Stimulated activated CD8-positive, alpha-beta memory T cell treated with anti-CD3 and anti-CD28 coated beads, Interleukin-4, amount 100 ng/mL, for 4 hours (primary cell): ENCODE measurements around the gene FIGNL2.
A peak's percentile ranks its signal among the peaks of the same experiment; 100 is the strongest.
"Not testable (repeated sequence)": the region's sequence is repeated elsewhere in the genome, so short reads cannot be mapped to it uniquely, and the experiment has no call there.

Experiments used
- DNase-seq, 2 donors: peaks; one replicate each; pipeline ENCODE4 v3.0.0-alpha.2; 2020; ENCODE audit warnings: low read depth in 2 of 2, low spot score in 1 of 2

The FIGNL2 gene

DNA sequence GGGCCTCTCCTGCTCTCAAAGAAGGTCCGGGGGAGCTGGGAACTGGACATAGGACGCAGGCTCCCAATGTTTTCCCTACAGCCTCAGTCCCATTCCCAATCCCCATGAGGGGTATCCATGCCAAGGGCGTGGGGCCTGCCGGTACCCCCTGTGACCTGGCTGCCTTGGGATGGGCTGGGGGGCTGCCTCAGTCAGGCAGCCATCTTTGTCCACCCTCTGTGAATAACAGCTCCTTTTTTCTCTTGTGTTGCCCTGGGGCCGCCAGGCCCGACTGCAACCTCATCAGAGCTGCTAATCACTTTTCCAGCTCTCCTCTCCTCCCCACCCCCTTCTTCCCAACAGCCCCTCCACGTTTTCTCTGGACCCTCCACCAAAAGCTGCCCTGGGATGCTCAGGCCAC, 11.2 kb downstream of the FIGNL2 start:
- DNase-seq, result no peak

DNA sequence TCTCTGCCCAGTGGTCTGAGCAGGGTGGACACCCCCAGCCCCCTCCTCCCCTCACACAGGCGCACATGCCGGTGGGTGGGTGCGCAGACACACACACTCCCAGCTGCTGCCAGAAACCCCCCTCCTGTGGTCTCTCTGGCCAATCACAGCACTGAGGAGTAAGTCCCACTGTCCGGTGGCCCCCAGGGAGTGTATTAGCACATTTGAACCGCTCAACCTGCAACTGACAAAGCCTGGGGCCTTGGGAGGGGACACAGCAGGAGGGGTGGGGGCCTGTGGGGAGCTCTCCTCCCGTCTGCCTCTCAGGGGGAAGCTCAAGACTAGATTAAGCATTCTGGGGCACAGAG, 11.7 kb downstream of the FIGNL2 start:
- no peak for DNase-seq

DNA sequence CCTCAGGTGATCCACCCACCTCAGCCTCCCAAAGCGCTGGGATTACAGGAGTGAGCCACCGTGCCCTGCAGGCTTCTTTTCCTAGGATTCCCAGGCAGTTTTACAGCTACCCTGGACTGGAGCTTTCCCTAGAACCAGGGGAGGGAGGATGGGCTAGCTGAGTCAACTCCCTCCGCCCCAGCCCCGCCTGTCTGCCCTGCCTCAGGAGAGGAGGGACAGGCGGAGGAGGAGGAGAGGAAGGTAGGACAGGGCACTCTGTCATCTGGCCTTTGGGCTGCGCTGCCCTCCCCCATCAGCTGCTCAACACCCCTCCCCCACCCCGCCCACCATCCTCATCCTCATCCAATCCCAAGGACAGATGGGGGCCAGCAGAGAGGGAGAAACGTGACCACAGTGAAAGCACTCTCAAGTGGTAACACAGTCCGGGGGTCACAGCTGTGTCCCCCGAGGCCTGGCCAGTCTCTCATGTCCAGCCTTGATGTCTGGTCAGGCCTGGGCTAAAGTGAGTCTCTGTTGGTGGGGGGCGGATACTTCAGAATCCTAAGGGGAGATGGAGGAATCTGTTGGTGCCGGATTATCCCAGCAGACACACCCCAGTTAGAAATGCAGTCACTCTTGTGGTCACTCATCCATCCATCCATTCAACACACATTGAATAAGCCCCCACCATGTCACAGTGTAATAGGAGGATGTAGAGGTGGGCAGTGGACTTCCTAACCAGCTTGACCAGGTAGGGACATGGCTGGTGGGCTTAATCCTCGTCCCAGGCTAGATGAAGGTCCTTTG, 12.3 kb downstream of the FIGNL2 start:
- no peak for DNase-seq

DNA sequence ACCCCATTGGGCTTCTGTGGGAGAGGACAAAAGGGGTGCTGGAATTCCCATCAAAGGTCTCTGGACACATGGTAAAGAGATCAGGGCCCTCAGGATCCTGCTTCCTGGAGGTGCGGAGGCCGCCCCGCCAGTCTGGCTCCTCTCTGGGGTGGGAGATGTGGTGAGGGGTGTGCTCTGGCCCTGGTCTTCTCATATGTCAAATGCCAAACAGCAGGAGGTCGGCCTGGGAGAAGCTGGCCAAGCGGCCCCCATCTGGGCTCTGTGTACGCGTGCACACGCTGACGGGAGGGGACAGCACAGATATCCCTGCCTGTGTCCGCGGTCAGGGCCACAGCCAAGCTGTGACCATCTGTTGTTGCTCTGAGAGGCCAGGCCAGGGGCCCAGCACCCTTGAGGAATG, 14.1 kb downstream of the FIGNL2 start:
- no peak for DNase-seq

DNA sequence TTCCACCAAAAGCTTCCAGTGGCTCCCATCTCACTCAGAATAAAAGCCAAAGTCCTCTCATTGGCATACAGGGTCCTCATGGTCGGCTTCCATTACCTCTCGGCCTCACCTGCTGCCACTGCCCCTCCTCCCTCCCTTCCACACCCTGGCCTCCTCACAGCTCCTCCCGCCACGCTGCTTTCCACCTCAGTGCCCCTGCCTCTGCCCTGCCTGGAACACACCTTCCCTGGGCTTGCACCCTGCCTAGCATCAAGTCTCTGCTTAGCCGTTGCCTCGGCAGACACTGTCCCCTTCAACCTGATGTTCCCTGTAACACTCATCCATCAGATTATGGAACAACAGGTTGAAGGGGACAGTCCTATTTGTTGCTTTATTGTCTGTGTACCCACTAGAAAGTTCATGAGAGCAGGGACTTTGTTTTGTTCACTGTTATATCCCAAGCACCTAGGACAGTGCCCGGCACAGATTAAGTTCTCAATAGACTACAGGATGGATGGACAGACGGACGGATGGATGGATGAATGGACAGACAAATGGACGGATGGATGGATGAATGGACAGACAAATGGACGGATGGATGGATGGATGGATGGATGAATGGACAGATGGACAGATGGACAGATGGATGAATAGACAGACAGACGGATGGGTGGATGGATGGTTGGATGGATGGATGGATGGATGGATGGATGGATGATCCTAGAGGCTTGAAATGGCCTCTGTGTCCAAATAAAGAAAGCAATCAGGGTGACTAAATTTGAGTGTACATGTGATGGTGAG, 14.9 kb downstream of the FIGNL2 start:
- no peak for DNase-seq

DNA sequence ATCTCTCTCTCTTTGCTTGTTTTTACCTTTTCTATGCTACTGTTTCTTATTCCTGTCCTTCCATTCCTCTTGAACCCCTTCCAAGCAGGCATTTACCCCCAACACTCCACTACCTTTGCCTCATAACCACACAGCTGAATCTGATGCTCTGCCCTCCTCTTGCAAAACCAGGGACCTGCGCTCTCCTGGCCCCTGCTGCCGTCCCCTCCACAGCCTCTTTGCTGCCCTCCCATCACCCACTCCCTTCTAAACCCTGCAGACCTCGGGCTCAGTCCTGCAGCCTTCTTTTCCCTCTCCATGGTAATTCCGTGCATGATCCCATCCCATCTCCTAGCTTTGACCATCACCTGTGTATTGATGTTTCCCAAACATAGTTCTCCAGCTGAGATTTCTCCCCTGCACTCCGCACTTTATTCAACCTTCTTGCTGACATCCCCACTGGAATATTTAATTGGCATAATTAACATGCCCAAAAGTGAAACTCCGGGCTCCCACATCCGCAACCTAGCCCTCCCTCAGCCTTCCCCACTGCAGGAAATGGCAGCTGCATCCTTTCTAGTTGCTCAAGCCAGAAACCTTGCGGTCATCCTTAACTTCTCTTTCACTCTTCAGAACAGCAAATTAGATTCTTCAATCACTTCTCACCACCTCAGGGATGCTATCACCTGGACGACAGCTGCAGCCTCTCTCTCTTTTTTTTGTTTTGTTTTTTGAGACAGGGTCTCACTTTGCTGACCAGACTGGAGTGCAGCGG, 16.0 kb downstream of the FIGNL2 start:
- DNase-seq, result no peak

DNA sequence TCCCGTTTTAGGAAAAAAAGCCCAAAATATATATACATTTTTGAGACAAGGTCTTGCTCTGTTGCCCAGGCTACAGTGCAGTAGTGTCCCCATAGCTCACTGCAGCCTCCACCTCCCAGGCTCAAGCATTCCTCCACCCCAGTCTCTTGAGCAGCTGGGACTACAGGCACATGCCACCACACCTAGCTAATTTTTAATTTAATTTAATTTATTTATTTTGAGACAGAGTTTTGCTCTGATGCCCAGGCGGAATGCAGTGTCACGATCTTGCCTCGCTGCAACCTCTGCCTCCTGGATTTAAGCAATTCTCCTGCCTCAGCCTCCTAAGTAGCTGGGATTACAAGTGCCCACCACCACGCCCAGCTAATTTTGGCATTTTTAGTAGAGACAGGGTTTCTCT, 16.7 kb downstream of the FIGNL2 start:
- DNase-seq, result not testable (repeated sequence)

DNA sequence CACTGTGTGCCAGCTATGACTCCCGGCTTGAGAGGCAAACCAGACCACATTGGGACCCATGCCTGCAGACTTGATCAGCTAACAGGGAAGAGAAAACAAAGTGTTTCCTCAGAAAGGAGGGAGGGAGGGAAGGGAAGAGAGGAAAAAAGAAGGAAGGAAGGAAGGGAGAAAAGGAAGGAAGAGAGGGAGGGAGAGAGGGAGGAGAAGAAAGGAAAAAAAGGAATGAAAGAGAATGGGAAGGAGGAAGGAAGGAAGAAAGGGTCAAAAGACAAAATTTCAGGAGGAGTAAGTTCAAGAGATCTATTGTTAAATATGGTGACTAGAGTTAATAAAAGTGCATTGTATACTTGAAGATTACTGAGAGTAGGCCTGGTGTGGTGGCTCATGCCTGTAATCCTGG, 18.9 kb downstream of the FIGNL2 start:
- no peak for DNase-seq

DNA sequence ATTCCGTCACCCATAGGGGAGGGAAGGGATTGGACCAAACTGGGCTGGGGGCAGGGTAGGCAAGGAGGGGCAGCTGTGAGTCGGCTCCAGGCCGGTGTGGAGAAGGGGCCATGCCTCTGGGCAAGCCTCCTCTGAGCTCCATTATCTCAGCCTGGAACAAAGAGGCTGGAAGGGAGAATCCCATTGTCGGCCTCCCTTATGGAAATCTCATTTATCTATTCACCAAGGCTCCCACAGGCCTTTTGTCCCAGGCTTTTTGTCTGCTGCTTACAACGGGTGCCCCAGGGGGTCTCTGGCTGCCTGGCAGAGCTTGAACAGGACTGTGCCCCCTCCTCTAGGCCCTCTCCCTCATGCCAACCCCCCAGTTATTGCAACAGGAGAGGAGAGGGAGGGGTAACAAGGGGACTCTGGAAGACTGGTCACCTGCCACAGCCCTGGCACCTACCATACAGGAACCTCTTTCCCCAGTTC, 19.5 kb downstream of the FIGNL2 start:
- DNase-seq, result no peak

DNA sequence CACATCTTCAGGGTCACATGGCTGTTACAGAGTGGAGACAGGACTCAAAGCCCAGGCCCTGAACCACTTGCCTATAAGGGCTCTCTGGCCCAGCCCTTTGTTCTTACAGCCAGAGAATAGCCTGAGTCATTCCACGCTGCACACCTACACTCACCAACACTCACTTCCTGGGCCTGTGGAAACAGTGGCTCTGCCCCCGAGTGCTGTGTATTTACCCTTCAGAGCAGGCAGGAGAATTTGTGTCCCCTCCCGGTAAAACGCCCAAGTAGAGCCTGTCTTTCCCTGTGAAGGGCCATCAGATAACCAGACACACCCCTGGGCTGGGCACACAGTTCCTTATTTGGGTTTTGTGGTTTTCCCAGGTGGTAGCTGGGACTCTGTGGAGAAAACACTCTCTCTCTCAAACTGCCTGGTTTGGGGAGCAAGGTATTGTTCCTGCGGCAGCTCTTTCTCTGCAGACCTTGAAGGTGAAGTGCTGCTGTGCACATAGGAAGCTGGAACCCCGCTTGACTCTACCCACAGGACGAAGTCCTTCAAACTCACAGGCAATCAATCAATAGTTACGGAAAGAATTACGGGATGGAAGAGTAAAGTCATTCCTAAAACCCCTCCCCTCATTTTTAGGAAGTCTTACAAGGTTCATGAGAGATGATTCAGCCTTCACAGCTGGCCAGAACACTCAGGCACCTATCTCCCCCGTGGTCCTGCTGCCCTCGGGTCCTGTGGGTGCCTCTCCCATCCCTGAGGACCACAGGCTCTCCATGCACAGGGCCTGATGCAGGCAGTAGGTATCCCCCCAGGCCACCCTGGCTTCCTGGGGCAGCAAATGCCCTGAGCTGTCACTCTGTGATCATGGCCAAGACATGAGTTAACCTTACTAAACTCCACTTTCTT, 20.3 kb downstream of the FIGNL2 start:
- DNase-seq, result peak in 1 of 2 donors; percentile 15

DNA sequence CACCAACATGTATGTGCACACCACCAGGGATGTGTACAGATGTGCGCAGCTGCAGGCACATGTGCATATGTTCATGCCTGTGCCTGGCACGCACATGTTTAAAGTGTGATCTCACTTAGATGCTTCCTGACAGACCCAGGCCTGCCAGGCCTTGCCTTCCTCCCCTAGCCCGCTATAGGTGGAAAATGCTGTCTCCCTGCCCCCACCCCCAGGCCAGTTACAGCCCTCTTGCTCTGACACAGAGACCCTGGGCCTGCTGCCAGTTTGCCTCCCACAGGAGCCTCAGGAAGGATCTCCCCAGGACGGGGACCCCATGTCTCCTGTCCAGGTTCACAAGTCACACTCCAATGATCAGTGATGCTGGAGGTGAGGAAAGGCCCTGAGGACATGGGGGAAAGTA, 21.6 kb downstream of the FIGNL2 start:
- no peak for DNase-seq

DNA sequence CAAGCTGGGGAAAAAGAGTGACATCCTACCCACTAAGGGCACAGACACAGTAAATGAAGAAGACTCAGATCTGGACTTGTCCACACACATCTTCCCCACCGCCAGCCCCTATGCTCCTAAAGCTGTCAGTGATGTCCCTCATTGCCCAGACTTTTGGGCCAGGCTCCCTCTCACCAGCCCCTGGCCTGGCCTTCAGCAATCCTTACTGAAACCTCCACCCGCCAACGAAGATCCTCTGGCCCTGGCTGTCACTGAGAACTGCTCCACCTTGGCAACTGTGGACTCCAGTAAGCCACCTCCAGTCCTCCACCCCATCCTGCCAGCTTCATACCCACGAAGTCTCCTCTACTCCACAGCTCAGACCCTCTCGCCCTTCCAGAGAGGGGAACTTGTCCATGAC, 23.3 kb downstream of the FIGNL2 start:
- DNase-seq, result no peak

DNA sequence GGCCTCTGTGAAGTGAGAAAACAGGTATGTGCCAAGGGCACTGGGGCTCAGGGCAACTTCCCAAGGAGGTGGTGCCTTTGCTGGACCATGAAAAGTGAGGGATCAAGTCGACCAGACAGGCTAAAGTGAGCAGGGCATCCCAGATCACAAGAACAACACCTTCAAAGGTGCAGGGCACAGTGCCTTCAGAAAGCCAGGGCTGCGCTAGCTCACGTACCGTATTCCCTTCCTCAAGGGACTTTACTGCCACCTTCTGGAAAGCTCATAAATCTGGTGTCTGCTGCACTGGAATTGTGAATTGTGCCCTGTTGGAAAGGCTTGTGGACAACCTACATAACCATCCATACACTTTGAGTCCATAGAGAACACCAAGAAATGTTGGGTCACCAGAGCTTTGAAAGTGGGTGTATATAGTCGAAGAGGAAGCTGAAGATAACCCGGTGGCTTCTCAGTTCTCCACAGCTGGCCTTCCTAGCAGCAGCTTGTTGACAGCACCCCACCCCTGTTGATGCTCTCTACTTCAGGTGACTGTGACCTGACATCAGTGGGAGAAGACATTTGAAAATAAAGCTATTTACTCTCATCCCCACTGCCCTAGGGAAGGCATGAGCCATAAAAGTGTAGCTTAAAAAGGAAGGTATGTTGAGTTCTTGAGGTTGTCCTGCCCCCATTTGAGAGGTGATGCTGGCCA, 24.5 kb downstream of the FIGNL2 start:
- no peak for DNase-seq

DNA sequence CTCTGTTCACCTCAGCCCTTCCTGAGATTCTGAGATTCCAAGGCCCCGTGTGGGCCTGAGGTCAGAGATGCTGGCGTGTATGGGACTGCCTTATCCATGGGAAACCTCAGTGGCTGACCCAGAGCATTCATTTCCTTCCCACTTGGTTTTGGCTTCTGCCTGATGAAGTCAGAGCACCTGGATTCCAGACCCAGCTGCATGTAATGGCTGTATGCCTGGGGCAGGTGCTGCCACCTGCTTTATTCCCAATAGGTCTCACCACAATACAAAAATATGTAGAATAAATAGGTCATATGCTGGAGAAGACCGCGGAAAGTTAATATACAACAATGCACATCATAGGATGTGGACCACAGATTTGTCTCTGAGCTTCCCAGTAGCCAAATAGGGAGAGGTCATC, 25.6 kb downstream of the FIGNL2 start:
- no peak for DNase-seq

DNA sequence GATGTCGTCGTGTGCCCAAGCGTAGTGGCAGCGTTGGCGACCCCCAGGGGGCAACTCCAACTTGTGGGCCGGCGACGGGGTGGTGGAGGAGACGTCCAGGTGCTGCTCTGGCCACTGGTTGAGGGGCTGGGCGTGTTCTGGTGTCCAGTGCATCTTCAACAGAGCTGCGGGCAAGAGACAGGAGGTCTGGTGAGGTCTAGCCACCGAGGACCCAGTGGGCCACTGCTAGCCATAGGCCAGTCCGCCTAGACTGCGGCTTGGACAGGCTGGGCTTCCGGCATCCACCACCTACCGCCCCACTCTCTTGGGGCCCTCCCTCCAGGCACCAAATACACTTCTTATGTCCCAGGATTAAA, 26.3 kb downstream of the FIGNL2 start:
- no peak for DNase-seq

DNA sequence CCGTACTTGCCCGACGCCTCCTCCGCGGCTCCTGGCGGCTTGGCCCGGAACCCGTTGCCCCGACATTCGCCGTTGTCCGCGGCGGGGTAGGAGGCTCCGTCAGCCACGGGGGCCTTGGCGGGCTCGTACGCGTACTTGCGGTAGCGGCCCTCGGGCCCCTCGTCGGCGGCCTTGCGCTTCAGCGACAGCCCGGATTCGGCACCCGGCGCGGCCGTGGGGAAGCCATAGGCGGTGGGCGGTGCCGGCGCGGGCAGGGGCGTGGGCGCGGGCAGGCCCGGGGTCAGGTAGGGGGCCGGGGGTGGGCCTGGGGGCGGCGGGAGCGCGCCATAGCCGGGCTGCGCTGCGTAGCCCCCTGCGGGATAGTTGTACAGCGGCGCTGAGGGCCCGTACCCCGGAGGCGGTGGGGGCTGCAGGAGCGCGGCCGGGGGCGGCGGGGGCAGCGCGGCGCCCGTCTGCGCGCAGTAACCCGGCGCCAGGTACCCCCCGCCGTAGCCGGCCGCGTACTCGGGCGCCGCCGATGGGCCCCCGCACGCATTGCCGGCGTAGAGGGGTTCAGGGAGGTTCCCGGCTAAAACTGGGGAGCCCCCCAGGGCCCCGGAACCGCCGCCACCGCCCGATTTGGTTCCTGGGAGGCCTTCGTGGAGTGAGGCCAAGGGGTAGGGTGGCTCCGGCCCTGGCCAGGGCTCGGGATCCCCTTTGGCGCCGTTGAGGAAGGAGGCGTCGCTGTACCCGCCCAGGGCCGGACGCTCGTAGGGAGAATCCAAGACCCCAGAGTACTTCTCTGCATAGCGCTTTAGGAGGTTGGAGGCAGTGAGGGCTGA, 26.9 kb downstream of the FIGNL2 start:
- DNase-seq, result peak; percentile 19 to 26

DNA sequence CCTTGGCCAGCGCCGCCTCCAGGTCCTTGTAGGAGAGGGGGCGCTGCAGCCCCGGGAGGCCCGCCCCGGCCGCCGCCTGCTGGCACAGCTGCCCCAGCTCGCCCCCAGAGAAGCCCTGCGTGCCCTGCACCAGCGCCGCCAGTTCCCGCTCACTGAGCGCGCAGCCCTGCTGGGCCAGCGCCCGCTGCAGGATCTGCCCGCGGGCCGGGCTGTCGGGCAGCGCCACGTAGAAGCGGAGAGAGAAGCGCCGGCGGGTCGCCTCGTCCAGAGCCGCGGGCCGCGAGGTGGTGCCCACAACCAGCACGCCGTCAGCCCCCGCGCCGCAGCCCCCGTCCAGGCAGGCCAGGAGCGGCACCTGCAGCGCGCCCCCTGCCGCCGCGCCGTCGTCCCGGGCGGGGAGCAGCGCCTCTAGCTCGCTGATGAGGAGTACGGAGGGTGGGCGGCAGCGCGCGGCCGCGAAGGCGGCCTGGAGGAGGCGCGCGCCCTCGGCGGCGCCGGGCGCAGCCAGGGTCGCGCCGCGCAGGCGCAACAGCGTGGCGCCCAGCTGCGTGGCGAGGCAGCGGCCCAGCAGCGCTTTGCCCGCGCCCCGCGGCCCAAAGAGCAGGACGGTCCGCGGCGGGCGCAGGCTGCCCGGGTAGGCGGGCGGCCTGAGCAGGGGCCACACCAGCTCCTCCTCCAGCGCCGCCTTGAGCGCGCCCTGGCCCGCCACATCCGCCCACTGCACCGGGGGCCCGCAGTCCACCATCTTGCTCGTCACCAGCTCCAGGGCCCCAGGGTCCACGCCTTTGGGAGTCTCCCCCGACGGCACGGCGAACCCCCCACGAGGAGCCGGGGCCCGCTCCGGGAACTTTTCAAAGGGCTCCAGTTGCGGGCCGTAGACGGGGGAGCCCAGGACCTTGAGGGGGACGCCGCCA, 27.7 kb downstream of the FIGNL2 start:
- DNase-seq, result peak; percentile 57 to 75

DNA sequence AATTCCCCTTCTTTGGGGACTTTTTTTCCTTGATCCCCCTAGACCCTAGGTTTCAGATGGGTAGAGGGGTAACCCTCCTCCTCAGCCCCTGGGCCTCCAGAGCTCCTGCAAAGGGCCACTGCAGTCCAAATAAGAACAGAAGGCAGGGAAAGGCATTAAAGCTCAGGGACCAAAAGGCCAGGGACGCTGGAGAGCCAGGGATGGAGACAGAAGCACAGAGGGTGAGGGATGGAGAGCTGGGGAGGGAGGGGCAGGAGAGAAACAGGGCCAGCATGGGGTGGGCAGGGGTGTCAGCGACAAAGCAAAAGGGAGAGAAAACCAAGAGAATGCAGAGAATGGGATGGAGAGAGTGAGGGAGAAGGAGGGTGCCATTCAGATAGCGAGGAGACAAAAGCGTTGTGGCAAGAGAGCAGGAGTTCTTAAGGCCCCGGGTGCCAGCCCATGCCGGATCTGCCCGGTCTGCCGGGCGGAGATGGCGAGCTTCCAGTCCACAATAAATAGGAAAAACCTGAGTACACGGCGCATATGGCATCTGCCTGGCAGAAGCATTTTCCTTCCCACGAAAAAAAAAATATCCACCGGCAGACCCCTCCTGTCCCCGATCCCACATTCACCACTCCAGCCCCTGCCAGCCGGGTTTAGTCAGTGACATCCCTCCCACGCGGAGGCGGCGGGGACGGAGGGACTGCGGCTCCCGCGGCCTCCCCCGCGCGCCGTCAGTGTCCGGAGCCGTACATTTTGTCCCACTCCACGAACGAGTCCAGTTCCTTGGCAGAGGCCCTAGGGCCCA, 28.6 kb downstream of the FIGNL2 start:
- DNase-seq, result no peak
